Activated CD4-positive, alpha-beta memory T cell treated with anti-CD3 and anti-CD28 coated beads for 36 hours (primary cell): ENCODE measurements around the gene KCNJ18. TPM values are rescaled to one million over a fixed set of nuclear protein-coding genes. Genes with fewer than 3 reads are reported as not detected.
"Not testable (repeated sequence)": the region's sequence is repeated elsewhere in the genome, so short reads cannot be mapped to it uniquely, and the experiment has no call there.

ENCODE experiments used
- CTCF ChIA-PET: fragments of 350-600 bp; sonication (Branson Sonifier 250); formaldehyde crosslinking; loops from one replicate; lab custom pipeline; 2021; ENCODE audit warnings: antibody characterized with exemption, inconsistent platforms; lab: Charles Lee
- POLR2A ChIA-PET: fragments of 350-600 bp; sonication (Branson Sonifier 250); formaldehyde crosslinking; loops from one replicate; lab custom pipeline; 2021; ENCODE audit warnings: antibody characterized with exemption; lab: Charles Lee
- DNase-seq: peaks from one replicate; pipeline ENCODE4 v3.0.0-alpha.2; 2020
- H3K27ac Mint-ChIP-seq: one replicate; pipeline ENCODE4 v1.8.0; 2021; ENCODE audit warnings: mixed read lengths
- H3K27me3 Mint-ChIP-seq: one replicate; pipeline ENCODE4 v1.8.0; 2021; ENCODE audit warnings: mixed read lengths
- H3K36me3 Mint-ChIP-seq: one replicate; pipeline ENCODE4 v1.8.0; 2021; ENCODE audit warnings: mixed read lengths
- H3K4me1 Mint-ChIP-seq: one replicate; pipeline ENCODE4 v1.8.0; 2021; ENCODE audit warnings: low read depth, mixed read lengths
- H3K4me3 Mint-ChIP-seq: one replicate; pipeline ENCODE4 v1.8.0; 2021; ENCODE audit warnings: mild to moderate bottlenecking, mixed read lengths
- H3K9me3 Mint-ChIP-seq: one replicate; pipeline ENCODE4 v1.8.0; 2021; ENCODE audit warnings: mixed read lengths
- intact Hi-C: fragments of 100-400 bp; cut with micrococcal nuclease; formaldehyde crosslinking; loops from one replicate; pipeline ENCODE4 v1.15.1; 2023
- total RNA-seq, 2 experiments: library from RNA; stranded (reverse); gene quantifications; one replicate each; pipeline ENCODE4 v1.2.3, GENCODE V29; 2021

The KCNJ18 gene
- total RNA-seq, 2 experiments from 2014 or later: not detected

DNA sequence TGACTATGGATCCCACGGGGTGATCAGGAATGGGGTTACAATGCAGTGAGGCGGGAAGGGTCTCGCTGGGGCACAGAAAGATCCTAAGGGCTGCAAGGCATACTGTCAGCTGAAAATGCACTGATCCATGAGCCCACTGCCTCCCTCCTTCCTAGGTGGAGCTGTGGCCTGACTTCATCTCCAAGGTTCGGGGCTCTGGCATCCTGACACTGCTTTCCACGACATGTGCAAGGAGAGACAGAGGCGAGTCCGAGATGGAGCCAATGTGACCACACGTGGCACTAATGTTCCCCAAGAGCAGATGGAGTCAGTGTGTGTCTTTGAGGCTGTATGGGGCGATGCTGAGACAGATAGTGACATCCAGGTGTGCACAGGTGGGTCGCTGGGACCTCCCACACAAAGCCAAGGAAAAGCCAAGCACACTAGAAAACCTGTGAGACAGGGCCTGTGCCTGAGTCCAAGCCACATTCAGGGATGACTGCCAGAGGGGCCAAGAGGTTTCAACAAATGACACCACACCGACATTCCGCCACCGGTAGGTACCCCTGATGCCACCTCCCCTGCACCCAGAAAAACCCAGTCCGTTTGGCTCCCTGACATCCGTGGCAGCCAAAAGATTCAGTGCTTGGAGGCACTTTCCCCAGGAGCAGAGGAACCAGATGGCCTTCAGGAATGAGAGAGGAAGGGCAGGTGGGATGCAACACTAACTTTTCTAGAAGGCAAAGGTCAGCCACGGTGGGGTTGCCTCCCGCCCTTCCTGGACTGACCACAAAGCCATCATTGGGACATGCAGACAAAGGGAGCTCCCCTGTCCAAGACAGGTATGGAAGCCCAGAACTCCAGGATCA, 17.2 kb upstream of the KCNJ18 start:
- H3K4me1 Mint-ChIP-seq, H3K4me3 Mint-ChIP-seq, H3K27me3 Mint-ChIP-seq, H3K27ac Mint-ChIP-seq, H3K9me3 Mint-ChIP-seq, H3K36me3 Mint-ChIP-seq, DNase-seq, intact Hi-C loops, POLR2A ChIA-PET, CTCF ChIA-PET: not testable (repeated sequence)

DNA sequence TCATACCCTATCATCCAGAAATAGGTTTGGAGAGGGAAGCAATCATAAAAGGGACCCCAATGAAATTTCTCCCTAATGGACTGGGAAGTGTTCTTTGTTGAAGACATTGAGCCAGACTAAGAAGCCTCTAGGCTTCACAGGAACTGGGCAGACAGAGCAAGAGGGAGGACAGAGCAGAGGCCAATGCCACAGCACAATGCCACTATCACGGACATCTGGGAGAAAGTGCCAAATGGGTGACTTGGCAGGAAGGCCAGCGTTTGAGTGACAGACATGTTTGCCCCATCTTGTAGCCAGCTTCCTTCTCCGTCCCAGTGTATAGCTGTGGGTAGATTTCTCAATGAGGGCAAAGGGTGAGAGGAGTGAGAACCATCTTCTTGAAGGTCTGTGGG, 16.6 kb upstream of the KCNJ18 start:
- H3K9me3 Mint-ChIP-seq, DNase-seq, H3K36me3 Mint-ChIP-seq, H3K4me1 Mint-ChIP-seq, POLR2A ChIA-PET, H3K27ac Mint-ChIP-seq, CTCF ChIA-PET, H3K4me3 Mint-ChIP-seq, H3K27me3 Mint-ChIP-seq, intact Hi-C loops: not testable (repeated sequence)

GRCh38 chr17:21676281-21677111, 15.8 kb upstream of the KCNJ18 start:
- ChIA-PET POLR2A (no interaction called here), CTCF (no interaction called here)
- intact Hi-C loops: no loop called here
- H3K27ac Mint-ChIP-seq: no peak overlapping the region
- peaks cover 1% of the 10 kb centered on the region for H3K27me3 Mint-ChIP-seq
- H3K9me3 Mint-ChIP-seq: peaks cover 10% of the 10 kb centered on the region
- no peaks in the 10 kb centered on the region for H3K36me3 Mint-ChIP-seq
- H3K4me3 Mint-ChIP-seq: no peak overlapping the region
- DNase-seq: no peak
- no peaks in the 10 kb centered on the region for H3K4me1 Mint-ChIP-seq

GRCh38 chr17:21677126-21677910, 15.0 kb upstream of the KCNJ18 start:
- Mint-ChIP-seq H3K27ac (no peak overlapping the region), H3K9me3 (peaks cover 10% of the 10 kb centered on the region), H3K36me3 (no peaks in the 10 kb centered on the region), H3K27me3 (no peaks in the 10 kb centered on the region), H3K4me1 (no peaks in the 10 kb centered on the region), H3K4me3 (no peak overlapping the region)
- intact Hi-C loops: no loop called here
- POLR2A ChIA-PET: no interaction called here
- CTCF ChIA-PET: no interaction called here
- no peak for DNase-seq

- no peaks in the 10 kb centered on the region for H3K27me3 Mint-ChIP-seq
- no peak for DNase-seq
- intact Hi-C loops: no loop called here
- ChIA-PET CTCF (no interaction called here), POLR2A (no interaction called here)
- no peak overlapping the region for H3K27ac Mint-ChIP-seq
- peaks cover 10% of the 10 kb centered on the region for H3K9me3 Mint-ChIP-seq
- H3K4me1 Mint-ChIP-seq: no peaks in the 10 kb centered on the region
- no peaks in the 10 kb centered on the region for H3K36me3 Mint-ChIP-seq
- no peak overlapping the region for H3K4me3 Mint-ChIP-seq
Observed at GRCh38 chr17:21677911-21678310, 14.4 kb upstream of the KCNJ18 start.

- Mint-ChIP-seq H3K27ac (no peak overlapping the region), H3K4me3 (no peak overlapping the region), H3K9me3 (peaks cover 10% of the 10 kb centered on the region), H3K4me1 (no peaks in the 10 kb centered on the region), H3K36me3 (no peaks in the 10 kb centered on the region), H3K27me3 (no peaks in the 10 kb centered on the region)
- ChIA-PET CTCF (no interaction called here), POLR2A (no interaction called here)
- DNase-seq: no peak
- intact Hi-C loops: no loop called here
Observed at GRCh38 chr17:21678393-21679081, 13.8 kb upstream of the KCNJ18 start.

GRCh38 chr17:21679256-21680146, 12.8 kb upstream of the KCNJ18 start:
- H3K36me3 Mint-ChIP-seq: no peaks in the 10 kb centered on the region
- H3K9me3 Mint-ChIP-seq: peaks cover 8% of the 10 kb centered on the region
- CTCF ChIA-PET: no interaction called here
- no peaks in the 10 kb centered on the region for H3K27me3 Mint-ChIP-seq
- intact Hi-C loops: no loop called here
- no peak for DNase-seq
- no peak overlapping the region for H3K4me3 Mint-ChIP-seq
- no peak overlapping the region for H3K27ac Mint-ChIP-seq
- POLR2A ChIA-PET: no interaction called here
- H3K4me1 Mint-ChIP-seq: no peaks in the 10 kb centered on the region

- intact Hi-C loops: no loop called here
- H3K4me1 Mint-ChIP-seq: no peaks in the 10 kb centered on the region
- H3K27me3 Mint-ChIP-seq: no peaks in the 10 kb centered on the region
- POLR2A ChIA-PET: no interaction called here
- H3K36me3 Mint-ChIP-seq: no peaks in the 10 kb centered on the region
- no peak overlapping the region for H3K27ac Mint-ChIP-seq
- no peak for DNase-seq
- peaks cover 11% of the 10 kb centered on the region for H3K9me3 Mint-ChIP-seq
- H3K4me3 Mint-ChIP-seq: no peak overlapping the region
- CTCF ChIA-PET: no interaction called here
Observed at GRCh38 chr17:21680366-21680765, 12.0 kb upstream of the KCNJ18 start.

- H3K27me3 Mint-ChIP-seq, DNase-seq, CTCF ChIA-PET, H3K4me1 Mint-ChIP-seq, H3K4me3 Mint-ChIP-seq, H3K27ac Mint-ChIP-seq, POLR2A ChIA-PET, intact Hi-C loops, H3K36me3 Mint-ChIP-seq: not testable (repeated sequence)
- H3K9me3 Mint-ChIP-seq: peaks cover 11% of the 10 kb centered on the region
Observed at GRCh38 chr17:21680850-21681351, 11.4 kb upstream of the KCNJ18 start.

- H3K9me3 Mint-ChIP-seq: peaks cover 11% of the 10 kb centered on the region
- CTCF ChIA-PET, H3K36me3 Mint-ChIP-seq, intact Hi-C loops, H3K27ac Mint-ChIP-seq, H3K4me3 Mint-ChIP-seq, POLR2A ChIA-PET, H3K4me1 Mint-ChIP-seq, DNase-seq, H3K27me3 Mint-ChIP-seq: not testable (repeated sequence)
Observed at GRCh38 chr17:21681576-21681975, 10.7 kb upstream of the KCNJ18 start.

GRCh38 chr17:21682130-21682529, 10.2 kb upstream of the KCNJ18 start:
- DNase-seq, H3K4me3 Mint-ChIP-seq, intact Hi-C loops, CTCF ChIA-PET, POLR2A ChIA-PET, H3K36me3 Mint-ChIP-seq, H3K4me1 Mint-ChIP-seq, H3K27me3 Mint-ChIP-seq, H3K27ac Mint-ChIP-seq: not testable (repeated sequence)
- peaks cover 11% of the 10 kb centered on the region for H3K9me3 Mint-ChIP-seq
